Activated CD4-positive, alpha-beta memory T cell treated with anti-CD3 and anti-CD28 coated beads for 36 hours (primary cell): Measurements from ENCODE around the gene FGD4. TPM values are rescaled to one million over a fixed set of nuclear protein-coding genes. Genes with fewer than 3 reads are reported as not detected.

Source experiments
- CTCF ChIA-PET: fragments of 350-600 bp; sonication (Branson Sonifier 250); formaldehyde crosslinking; loops from one replicate; lab custom pipeline; 2021; ENCODE audit warnings: antibody characterized with exemption, inconsistent platforms; lab: Charles Lee
- POLR2A ChIA-PET: fragments of 350-600 bp; sonication (Branson Sonifier 250); formaldehyde crosslinking; loops from one replicate; lab custom pipeline; 2021; ENCODE audit warnings: antibody characterized with exemption; lab: Charles Lee
- DNase-seq: peaks from one replicate; pipeline ENCODE4 v3.0.0-alpha.2; 2020
- H3K27ac Mint-ChIP-seq: one replicate; pipeline ENCODE4 v1.8.0; 2021; ENCODE audit warnings: mixed read lengths
- H3K27me3 Mint-ChIP-seq: one replicate; pipeline ENCODE4 v1.8.0; 2021; ENCODE audit warnings: mixed read lengths
- H3K36me3 Mint-ChIP-seq: one replicate; pipeline ENCODE4 v1.8.0; 2021; ENCODE audit warnings: mixed read lengths
- H3K4me1 Mint-ChIP-seq: one replicate; pipeline ENCODE4 v1.8.0; 2021; ENCODE audit warnings: low read depth, mixed read lengths
- H3K4me3 Mint-ChIP-seq: one replicate; pipeline ENCODE4 v1.8.0; 2021; ENCODE audit warnings: mild to moderate bottlenecking, mixed read lengths
- H3K9me3 Mint-ChIP-seq: one replicate; pipeline ENCODE4 v1.8.0; 2021; ENCODE audit warnings: mixed read lengths
- intact Hi-C: fragments of 100-400 bp; cut with micrococcal nuclease; formaldehyde crosslinking; loops from one replicate; pipeline ENCODE4 v1.15.1; 2023
- total RNA-seq, 2 experiments: library from RNA; stranded (reverse); gene quantifications; one replicate each; pipeline ENCODE4 v1.2.3, GENCODE V29; 2021

FGD4 gene
- total RNA-seq, 2 experiments from 2014 or later = 0.19 to 0.22 TPM

DNA sequence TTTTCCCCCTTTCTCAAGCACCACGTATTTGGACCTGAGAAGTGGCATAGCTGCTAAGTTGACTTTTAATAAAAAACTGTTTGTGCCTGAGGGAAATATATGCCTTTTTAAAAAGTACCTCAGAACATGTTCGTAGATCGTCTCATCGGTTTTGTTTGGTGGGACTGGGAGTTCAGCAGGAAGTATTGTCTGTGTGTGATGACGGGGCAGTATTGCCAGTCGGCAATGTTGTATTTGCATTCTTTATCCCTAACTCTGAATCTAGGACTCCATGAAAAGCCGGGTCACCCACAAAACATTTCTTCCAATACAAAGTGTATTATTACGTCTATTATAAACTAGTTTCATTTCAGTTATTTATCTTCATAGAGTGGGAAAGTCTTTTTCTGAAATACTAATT, 19.7 kb upstream of the FGD4 start:
- Mint-ChIP-seq H3K4me3 (no peak overlapping the region), H3K4me1 (no peaks in the 10 kb centered on the region), H3K9me3 (no peaks in the 10 kb centered on the region), H3K36me3 (no peaks in the 10 kb centered on the region), H3K27me3 (no peaks in the 10 kb centered on the region), H3K27ac (no peak overlapping the region)
- intact Hi-C loops = no loop called here
- POLR2A ChIA-PET = no interaction called here
- CTCF ChIA-PET = interaction anchor here (1.1 kb wide), 1 partner anchor 68 kb away, joined by 3 read pairs; no protein-coding TSS in a partner anchor
- no peak for DNase-seq

DNA sequence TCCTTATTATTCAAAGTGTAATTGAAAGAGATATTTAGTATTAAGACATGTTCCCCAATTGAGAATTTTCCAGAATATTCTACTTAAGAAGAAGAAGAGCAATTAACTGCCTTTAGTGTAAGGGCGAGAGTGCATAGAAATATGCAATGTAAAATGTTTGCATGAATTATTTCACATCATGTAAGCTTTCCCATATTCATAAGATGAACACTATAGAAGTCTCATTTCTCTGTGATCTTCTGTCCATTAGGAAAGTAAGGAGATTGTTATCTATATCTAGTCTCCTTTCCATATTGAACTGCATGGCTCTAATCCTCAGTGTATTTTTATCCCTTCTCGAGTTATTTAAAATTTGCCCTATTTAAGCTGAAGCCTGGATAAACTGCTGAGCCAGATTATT, 17.1 kb upstream of the FGD4 start:
- intact Hi-C loops = no loop called here
- no peak overlapping the region for H3K27ac Mint-ChIP-seq
- H3K27me3 Mint-ChIP-seq = peaks cover 2% of the 10 kb centered on the region
- no peaks in the 10 kb centered on the region for H3K4me1 Mint-ChIP-seq
- CTCF ChIA-PET = no interaction called here
- POLR2A ChIA-PET = no interaction called here
- DNase-seq = no peak
- H3K4me3 Mint-ChIP-seq = no peak overlapping the region
- no peaks in the 10 kb centered on the region for H3K9me3 Mint-ChIP-seq
- H3K36me3 Mint-ChIP-seq = no peaks in the 10 kb centered on the region

DNA sequence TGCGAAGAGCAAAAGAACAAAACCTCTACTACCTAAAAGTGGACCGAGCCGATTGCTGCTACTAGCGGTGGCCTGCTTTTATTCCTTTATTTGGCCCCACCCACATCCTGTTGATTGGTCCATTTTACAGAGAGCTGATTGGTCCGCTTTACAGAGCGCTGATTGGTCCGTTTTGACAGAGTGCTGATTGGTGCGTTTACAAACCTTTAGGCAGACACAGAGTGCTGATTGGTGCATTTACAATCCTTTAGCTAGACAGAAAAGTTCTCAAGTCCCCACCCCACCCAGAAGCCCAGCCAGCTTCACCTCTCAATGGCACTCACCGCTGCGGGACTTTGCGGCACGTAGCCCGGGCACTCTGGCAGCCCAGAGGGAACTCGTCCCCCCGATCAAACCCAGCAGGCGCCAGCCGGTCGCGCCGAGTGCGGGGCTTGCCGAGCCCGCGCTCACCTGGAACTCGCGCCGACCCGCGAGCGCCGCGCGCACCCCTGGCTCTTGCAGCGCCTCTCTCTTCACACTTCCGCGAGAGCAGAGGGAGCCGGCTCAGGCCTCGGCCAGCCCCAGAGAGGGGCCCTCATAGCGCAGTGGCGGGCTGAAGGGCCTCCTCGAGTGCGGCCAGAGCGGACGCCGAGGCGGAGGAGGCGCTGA, 8.7 kb upstream of the FGD4 start:
- Mint-ChIP-seq H3K4me1 (peaks cover 3% of the 10 kb centered on the region), H3K27me3 (peaks cover 10% of the 10 kb centered on the region), H3K4me3 (peak overlapping the region; percentile 61), H3K27ac (no peak overlapping the region), H3K9me3 (no peaks in the 10 kb centered on the region), H3K36me3 (no peaks in the 10 kb centered on the region)
- peak; percentile 48 for DNase-seq
- intact Hi-C loops = no loop called here
- POLR2A ChIA-PET = no interaction called here
- CTCF ChIA-PET = no interaction called here

DNA sequence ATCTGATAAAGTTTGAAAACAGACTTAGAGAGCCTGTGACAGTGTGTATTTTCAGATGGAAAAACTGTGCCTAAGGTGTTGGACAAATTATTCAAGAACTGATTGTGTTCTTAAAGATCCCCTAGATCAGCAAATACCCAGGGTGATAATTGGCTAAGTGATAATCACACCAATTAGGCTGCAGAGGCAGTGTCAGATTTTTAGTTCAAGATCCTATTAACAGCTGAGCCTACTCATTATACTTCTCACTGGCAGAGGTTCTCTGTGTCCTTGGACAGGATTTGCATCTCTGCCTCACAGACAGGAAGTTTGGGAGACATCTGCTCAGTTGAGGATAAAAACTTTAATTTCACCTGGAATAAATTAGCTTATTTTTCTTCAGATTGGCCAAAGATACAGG, 4.3 kb upstream of the FGD4 start:
- Mint-ChIP-seq H3K27ac (no peak overlapping the region), H3K4me3 (no peak overlapping the region), H3K36me3 (peaks cover 1% of the 10 kb centered on the region), H3K9me3 (no peaks in the 10 kb centered on the region), H3K4me1 (peaks cover 4% of the 10 kb centered on the region), H3K27me3 (peaks cover 18% of the 10 kb centered on the region)
- DNase-seq = no peak
- CTCF ChIA-PET = interaction anchor here (0.7 kb wide), 1 partner anchor 35 kb away, joined by 3 read pairs; no protein-coding TSS in a partner anchor
- POLR2A ChIA-PET = no interaction called here
- intact Hi-C loops = no loop called here

DNA sequence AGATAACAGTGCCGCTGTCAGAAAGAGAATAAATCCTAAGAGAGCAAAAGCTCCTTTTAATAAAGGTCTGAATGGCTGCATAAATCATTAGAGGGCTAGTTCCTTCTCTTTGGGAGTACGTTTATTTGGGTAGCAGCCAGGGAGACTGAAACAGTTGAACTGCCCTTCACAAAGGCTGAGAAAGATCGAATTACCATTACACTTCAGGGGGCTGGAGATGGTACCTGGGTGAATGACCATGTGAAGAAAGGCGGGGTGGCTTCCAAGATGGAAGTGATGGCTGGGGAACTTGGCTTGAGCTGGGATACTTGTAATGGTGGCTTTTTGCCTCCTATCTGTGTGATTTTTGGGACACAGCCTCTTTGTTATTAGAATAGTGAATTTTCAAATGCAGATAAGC, 1.7 kb upstream of the FGD4 start:
- Mint-ChIP-seq H3K4me1 (peaks cover 2% of the 10 kb centered on the region), H3K36me3 (peaks cover 1% of the 10 kb centered on the region), H3K27me3 (peaks cover 27% of the 10 kb centered on the region), H3K4me3 (no peak overlapping the region), H3K27ac (no peak overlapping the region), H3K9me3 (no peaks in the 10 kb centered on the region)
- DNase-seq = no peak
- intact Hi-C loops = no loop called here
- ChIA-PET CTCF (interaction anchor here (3.2 kb wide), 1 partner anchor 357 kb away, joined by 10 read pairs; the partner anchor contains the start of gene YARS2), POLR2A (no interaction called here)

DNA sequence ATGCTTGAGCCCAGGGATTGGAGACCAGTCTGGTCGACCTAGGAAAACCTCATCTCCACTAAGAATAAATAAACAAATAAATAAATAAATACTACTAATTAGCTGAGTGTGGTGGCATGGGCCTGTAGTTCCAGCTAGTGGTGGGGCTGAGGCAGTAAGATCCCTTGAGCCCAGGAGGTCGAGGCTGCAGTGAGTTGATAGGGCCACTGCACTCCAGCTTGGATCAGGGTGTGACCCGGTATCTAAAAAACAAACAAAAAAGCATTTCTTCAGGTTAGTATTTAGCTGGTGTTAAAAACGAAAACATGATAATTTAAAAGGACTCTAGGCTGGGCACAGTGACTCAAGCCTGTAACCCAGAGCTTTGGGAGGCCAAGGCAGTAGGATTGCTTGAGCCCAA, 1.2 kb upstream of the FGD4 start:
- Mint-ChIP-seq H3K9me3 (no peaks in the 10 kb centered on the region), H3K27me3 (peaks cover 23% of the 10 kb centered on the region), H3K27ac (no peak overlapping the region), H3K4me3 (no peak overlapping the region), H3K4me1 (peaks cover 2% of the 10 kb centered on the region), H3K36me3 (peaks cover 1% of the 10 kb centered on the region)
- ChIA-PET POLR2A (no interaction called here), CTCF (interaction anchor here (3.2 kb wide), 1 partner anchor 357 kb away, joined by 10 read pairs; the partner anchor contains the start of gene YARS2)
- intact Hi-C loops = no loop called here
- DNase-seq = no peak

DNA sequence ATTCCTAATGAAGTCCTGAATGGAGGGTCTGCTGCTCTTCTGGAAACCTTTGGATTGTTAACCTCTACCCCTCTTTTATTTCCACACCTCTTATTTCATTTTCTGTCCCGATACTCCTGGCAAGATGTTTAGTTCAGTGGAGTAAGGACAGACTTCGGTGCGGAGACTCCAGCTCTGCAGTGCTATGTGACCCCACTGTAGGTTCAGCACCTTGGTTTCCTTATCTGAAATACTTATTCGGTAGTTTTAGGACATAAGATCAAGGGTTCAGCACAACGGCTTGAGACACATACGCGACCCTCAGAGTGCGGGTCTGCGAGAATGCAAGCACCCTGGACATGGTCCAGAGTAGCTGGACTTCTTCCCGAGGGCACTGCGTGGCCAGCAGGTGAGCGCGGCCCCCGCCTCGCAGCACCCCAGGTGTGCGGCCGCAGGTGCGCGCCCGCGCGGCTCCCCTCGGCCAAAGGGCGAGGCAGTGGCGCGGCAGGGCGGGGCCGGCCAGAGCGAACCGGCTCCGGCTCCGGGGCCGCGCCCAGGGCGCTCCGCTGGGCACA, 465 bp upstream of the FGD4 start:
- peaks cover 23% of the 10 kb centered on the region for H3K27me3 Mint-ChIP-seq
- ChIA-PET POLR2A (no interaction called here), CTCF (interaction anchor here (3.2 kb wide), 1 partner anchor 356 kb away, joined by 10 read pairs; the partner anchor contains the start of gene YARS2)
- no peak for DNase-seq
- no peak overlapping the region for H3K27ac Mint-ChIP-seq
- peak overlapping the region; percentile 81 for H3K4me3 Mint-ChIP-seq
- H3K4me1 Mint-ChIP-seq = peaks cover 2% of the 10 kb centered on the region
- peaks cover 1% of the 10 kb centered on the region for H3K36me3 Mint-ChIP-seq
- no peaks in the 10 kb centered on the region for H3K9me3 Mint-ChIP-seq
- intact Hi-C loops = no loop called here

DNA sequence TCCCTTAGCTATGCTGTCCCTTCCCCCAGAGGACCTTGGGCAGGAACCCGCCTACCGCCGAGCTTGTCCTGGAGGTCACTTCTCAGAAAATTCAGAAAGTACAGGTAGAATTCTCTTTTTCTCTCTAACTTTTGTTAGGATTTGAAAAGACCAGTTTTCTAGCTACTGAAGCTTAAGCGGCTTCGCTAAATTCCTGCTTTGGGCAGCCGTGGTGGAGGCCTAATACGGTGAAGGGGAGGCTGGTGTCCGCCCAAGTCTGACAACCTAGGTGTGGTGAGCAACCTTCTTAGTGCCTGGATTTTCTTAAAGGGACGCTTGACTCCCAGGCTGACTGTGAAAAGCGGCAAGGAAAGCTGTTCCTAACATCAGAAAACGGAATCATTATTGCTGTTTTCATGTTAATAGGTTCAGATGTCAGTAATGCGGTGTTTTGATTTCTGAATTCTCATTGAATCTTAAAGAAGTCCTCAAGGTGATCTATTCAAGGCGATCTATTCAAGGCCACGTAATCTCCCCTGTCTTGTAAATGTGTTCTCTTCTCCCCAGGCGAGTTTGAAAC, 835 bp downstream of the FGD4 start:
- Mint-ChIP-seq H3K36me3 (peaks cover 1% of the 10 kb centered on the region), H3K27ac (no peak overlapping the region), H3K4me3 (peak overlapping the region; percentile 41), H3K9me3 (no peaks in the 10 kb centered on the region), H3K27me3 (peaks cover 23% of the 10 kb centered on the region), H3K4me1 (peaks cover 2% of the 10 kb centered on the region)
- ChIA-PET POLR2A (no interaction called here), CTCF (interaction anchor here (0.6 to 3.2 kb wide), 3 partner anchors 329 to 357 kb away, joined by 3 to 10 read pairs (median 3); partner anchors contain the start of gene YARS2)
- intact Hi-C loops = no loop called here
- no peak for DNase-seq

DNA sequence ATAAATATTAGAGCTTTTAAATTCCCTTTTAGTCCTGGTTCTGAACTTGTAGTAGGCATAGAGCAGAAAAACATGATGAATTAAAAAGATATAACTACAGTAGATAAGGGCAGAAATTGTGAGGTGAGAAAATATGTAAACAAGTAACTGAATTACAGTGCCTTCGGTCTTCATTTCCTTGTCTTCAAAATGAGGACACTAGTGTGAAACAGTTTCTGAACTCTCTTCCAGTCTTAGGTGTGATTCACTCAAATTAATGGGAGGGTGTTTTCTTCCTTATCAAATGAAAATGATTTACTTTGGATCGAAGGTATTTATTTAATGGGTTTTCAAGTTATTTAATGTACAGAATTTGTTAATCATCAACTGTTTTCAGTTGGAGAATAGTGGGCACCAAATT, 1.5 kb downstream of the FGD4 start:
- ChIA-PET CTCF (interaction anchor here (3.2 kb wide), 1 partner anchor 354 kb away, joined by 10 read pairs; the partner anchor contains the start of gene YARS2), POLR2A (no interaction called here)
- H3K9me3 Mint-ChIP-seq = no peaks in the 10 kb centered on the region
- no peak overlapping the region for H3K4me3 Mint-ChIP-seq
- no peak for DNase-seq
- peaks cover 23% of the 10 kb centered on the region for H3K27me3 Mint-ChIP-seq
- peaks cover 1% of the 10 kb centered on the region for H3K36me3 Mint-ChIP-seq
- intact Hi-C loops = no loop called here
- peaks cover 2% of the 10 kb centered on the region for H3K4me1 Mint-ChIP-seq
- no peak overlapping the region for H3K27ac Mint-ChIP-seq

DNA sequence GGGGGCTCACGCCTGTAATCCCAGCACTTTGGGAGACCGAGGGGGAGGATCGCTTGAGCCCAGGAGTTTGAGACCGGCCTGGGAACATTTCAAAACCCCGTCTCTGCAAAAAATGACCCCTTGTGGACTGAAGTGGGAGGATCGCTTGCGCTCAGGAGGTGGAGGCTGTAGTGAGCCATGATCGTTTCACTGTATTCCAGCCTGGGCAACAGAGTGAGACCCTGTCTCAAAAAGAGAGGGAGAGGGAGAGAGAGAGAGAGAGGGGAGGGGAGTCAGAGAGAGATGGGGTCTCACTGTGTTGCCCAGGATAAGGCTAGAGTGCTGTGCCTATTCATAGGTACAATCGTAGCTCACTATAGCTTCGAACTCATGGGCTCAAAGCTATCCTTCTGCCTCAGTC, 2.8 kb downstream of the FGD4 start:
- H3K4me1 Mint-ChIP-seq = peaks cover 2% of the 10 kb centered on the region
- H3K27me3 Mint-ChIP-seq = peaks cover 23% of the 10 kb centered on the region
- ChIA-PET POLR2A (no interaction called here), CTCF (no interaction called here)
- peaks cover 1% of the 10 kb centered on the region for H3K36me3 Mint-ChIP-seq
- DNase-seq = no peak
- no peak overlapping the region for H3K27ac Mint-ChIP-seq
- intact Hi-C loops = no loop called here
- H3K9me3 Mint-ChIP-seq = no peaks in the 10 kb centered on the region
- H3K4me3 Mint-ChIP-seq = no peak overlapping the region

DNA sequence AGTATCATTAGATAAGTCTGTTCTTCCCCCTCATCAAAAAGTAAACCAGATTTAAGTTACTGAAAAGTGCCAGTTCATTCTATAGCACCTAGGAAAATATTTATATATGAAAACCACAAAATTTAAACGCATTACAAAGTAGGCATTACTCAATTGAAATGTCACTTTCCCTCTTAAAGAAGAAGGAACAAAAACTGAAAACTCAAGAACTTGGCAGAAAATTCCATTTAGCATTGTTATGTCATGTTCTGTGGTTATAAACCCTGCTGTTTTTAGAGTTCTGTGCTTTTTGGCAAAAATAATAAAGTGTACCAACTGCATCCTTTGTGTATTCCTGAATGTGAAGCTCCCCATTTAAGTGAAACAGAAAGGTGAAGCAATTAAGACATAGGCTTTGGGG, 3.6 kb downstream of the FGD4 start:
- DNase-seq = no peak
- Mint-ChIP-seq H3K4me1 (peaks cover 2% of the 10 kb centered on the region), H3K4me3 (no peak overlapping the region), H3K27me3 (peaks cover 21% of the 10 kb centered on the region), H3K36me3 (peaks cover 1% of the 10 kb centered on the region), H3K9me3 (no peaks in the 10 kb centered on the region), H3K27ac (no peak overlapping the region)
- CTCF ChIA-PET = no interaction called here
- POLR2A ChIA-PET = no interaction called here
- intact Hi-C loops = no loop called here

DNA sequence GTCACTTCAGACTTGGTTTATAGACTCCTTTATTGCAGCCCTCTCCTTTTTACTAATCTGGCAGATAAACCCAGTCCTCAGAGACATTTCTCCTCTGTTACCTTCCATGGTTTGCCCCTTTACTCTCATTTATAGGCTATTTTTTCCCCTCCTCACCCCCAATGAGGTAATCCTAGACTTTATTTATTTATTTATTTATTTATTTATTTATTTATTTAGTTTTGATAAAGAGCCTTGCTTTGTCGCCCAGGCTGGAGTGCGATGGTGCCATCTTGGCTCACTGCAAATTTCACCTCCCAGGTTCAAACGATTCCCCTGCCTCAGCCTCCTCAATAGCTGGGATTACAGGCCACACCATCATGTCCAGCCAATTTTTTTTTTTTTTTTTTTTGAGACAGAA, 8.4 kb downstream of the FGD4 start:
- Mint-ChIP-seq H3K36me3 (no peaks in the 10 kb centered on the region), H3K9me3 (no peaks in the 10 kb centered on the region), H3K4me3 (no peak overlapping the region), H3K27ac (no peak overlapping the region), H3K27me3 (peaks cover 9% of the 10 kb centered on the region), H3K4me1 (no peaks in the 10 kb centered on the region)
- DNase-seq = no peak
- CTCF ChIA-PET = no interaction called here
- intact Hi-C loops = no loop called here
- POLR2A ChIA-PET = no interaction called here
